Activated CD8-positive, alpha-beta T cell treated with anti-CD3 and anti-CD28 coated beads for 36 hours (primary cell): ENCODE measurements around the gene NEK7. TPM values are rescaled to one million over a fixed set of nuclear protein-coding genes. Genes with fewer than 3 reads are reported as not detected.

Source experiments
- ATAC-seq: fragments of 200-7000 bp; cut with Tn5 transposase; one replicate; pipeline ENCODE4 v1.10.0; 2021; ENCODE audit warnings: mild to moderate bottlenecking, moderate library complexity
- CTCF ChIA-PET: fragments of 350-600 bp; sonication (Branson Sonifier 250); formaldehyde crosslinking; loops from one replicate; lab custom pipeline; 2021; ENCODE audit warnings: antibody characterized with exemption; lab: Charles Lee
- POLR2A ChIA-PET: fragments of 350-600 bp; sonication (Branson Sonifier 250); formaldehyde crosslinking; loops from one replicate; lab custom pipeline; 2021; ENCODE audit warnings: antibody characterized with exemption; lab: Charles Lee
- DNase-seq: peaks from one replicate; pipeline ENCODE4 v3.0.0-alpha.2; 2020
- H3K27ac Mint-ChIP-seq: one replicate; pipeline ENCODE4 v1.8.0; 2021; ENCODE audit warnings: mild to moderate bottlenecking, mixed read lengths
- H3K27me3 Mint-ChIP-seq: one replicate; pipeline ENCODE4 v1.8.0; 2021; ENCODE audit warnings: mixed read lengths
- H3K36me3 Mint-ChIP-seq: one replicate; pipeline ENCODE4 v1.8.0; 2021; ENCODE audit warnings: low read depth, mixed read lengths
- H3K4me1 Mint-ChIP-seq: one replicate; pipeline ENCODE4 v1.8.0; 2021; ENCODE audit warnings: low read depth, mixed read lengths
- H3K4me3 Mint-ChIP-seq: one replicate; pipeline ENCODE4 v1.8.0; 2021; ENCODE audit warnings: mild to moderate bottlenecking, moderate library complexity, mixed read lengths
- H3K9me3 Mint-ChIP-seq: one replicate; pipeline ENCODE4 v1.8.0; 2021; ENCODE audit warnings: mixed read lengths
- intact Hi-C: fragments of 100-400 bp; cut with micrococcal nuclease; formaldehyde crosslinking; loops from one replicate; pipeline ENCODE4 v1.10.0; 2022
- total RNA-seq, 2 experiments: library from RNA; stranded (reverse); gene quantifications; one replicate each; pipeline ENCODE4 v1.2.3, GENCODE V29; 2021
- TF ChIP-seq, protein P1 (sequence below): fragments of 200-600 bp; IDR thresholded peaks from one replicate; pipeline ENCODE4 v1.8.0; 2022; ENCODE audit warnings: antibody characterized with exemption, mild to moderate bottlenecking

Gene NEK7
- total RNA-seq, 2 experiments from 2014 or later: 71.4 to 76.4 TPM

DNA sequence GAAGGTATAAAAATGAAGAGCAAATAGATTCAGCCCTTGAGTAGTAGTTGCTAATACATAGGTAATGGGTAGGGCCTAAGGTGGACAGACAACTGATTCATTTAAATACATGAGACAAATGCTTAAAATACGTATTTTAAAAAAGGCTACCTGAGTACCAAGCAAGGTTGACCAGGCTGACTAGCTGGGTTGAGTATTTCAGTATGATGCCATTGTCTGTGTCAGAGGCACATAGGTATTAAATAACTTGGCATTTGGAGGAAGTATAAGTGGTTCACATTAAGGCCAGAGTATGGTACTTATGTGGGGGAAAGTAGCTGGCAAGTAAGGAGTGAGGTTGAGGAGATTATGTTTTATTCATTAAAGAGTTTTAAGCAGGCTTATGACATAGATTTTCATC, 19.4 kb downstream of the NEK7 start:
- peak; percentile 23 for ATAC-seq
- peaks cover 88% of the 10 kb centered on the region for H3K4me1 Mint-ChIP-seq
- H3K36me3 Mint-ChIP-seq: peaks cover 9% of the 10 kb centered on the region
- TF ChIP-seq, protein P1, sequence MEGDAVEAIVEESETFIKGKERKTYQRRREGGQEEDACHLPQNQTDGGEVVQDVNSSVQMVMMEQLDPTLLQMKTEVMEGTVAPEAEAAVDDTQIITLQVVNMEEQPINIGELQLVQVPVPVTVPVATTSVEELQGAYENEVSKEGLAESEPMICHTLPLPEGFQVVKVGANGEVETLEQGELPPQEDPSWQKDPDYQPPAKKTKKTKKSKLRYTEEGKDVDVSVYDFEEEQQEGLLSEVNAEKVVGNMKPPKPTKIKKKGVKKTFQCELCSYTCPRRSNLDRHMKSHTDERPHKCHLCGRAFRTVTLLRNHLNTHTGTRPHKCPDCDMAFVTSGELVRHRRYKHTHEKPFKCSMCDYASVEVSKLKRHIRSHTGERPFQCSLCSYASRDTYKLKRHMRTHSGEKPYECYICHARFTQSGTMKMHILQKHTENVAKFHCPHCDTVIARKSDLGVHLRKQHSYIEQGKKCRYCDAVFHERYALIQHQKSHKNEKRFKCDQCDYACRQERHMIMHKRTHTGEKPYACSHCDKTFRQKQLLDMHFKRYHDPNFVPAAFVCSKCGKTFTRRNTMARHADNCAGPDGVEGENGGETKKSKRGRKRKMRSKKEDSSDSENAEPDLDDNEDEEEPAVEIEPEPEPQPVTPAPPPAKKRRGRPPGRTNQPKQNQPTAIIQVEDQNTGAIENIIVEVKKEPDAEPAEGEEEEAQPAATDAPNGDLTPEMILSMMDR: no peak
- peak overlapping the region; percentile 41 for H3K4me3 Mint-ChIP-seq
- peak overlapping the region; percentile 70 for H3K27ac Mint-ChIP-seq
- ChIA-PET CTCF (interaction anchor here (0.8 to 2.1 kb wide), 2 partner anchors 10 to 20 kb away, joined by 4 to 7 read pairs; partner anchors contain the start of gene NEK7), POLR2A (interaction anchor here (1.2 to 1.4 kb wide), 2 partner anchors 18 kb away, joined by 4 read pairs; no protein-coding TSS in a partner anchor)
- no peak for DNase-seq
- H3K9me3 Mint-ChIP-seq: no peaks in the 10 kb centered on the region
- intact Hi-C loops: no loop called here
- no peaks in the 10 kb centered on the region for H3K27me3 Mint-ChIP-seq

DNA sequence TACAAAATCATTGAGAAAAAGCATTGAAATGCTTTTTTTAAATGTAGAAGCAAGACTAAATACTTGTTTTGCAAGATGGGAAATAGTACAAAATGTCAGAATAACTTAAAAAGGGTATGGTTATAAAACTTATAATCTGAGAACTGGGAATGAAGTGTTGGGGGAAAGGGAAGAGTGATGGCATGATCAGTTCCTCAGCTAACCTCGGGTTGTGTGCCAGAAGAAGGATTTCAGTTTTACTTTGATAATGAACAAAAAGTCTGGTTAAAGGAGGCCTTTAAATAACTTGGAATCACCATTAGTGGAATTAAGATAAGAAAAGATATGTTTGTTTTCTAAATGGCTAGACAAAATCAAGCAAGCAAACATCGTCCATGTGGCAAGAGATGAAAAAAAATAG, 20.7 kb downstream of the NEK7 start:
- intact Hi-C loops: no loop called here
- DNase-seq: no peak
- Mint-ChIP-seq H3K36me3 (peaks cover 9% of the 10 kb centered on the region), H3K9me3 (no peaks in the 10 kb centered on the region), H3K27ac (peak overlapping the region; percentile 70), H3K27me3 (no peaks in the 10 kb centered on the region), H3K4me1 (peaks cover 90% of the 10 kb centered on the region), H3K4me3 (peak overlapping the region; percentile 50)
- no peak for ATAC-seq
- CTCF ChIA-PET: interaction anchor here (0.8 to 1.2 kb wide), 2 partner anchors 10 to 12 kb away, joined by 3 to 4 read pairs; no protein-coding TSS in a partner anchor
- TF ChIP-seq, protein P1: no peak
- POLR2A ChIA-PET: interaction anchor here (1.2 to 1.5 kb wide), 2 partner anchors 12 to 19 kb away, joined by 4 to 5 read pairs; no protein-coding TSS in a partner anchor

DNA sequence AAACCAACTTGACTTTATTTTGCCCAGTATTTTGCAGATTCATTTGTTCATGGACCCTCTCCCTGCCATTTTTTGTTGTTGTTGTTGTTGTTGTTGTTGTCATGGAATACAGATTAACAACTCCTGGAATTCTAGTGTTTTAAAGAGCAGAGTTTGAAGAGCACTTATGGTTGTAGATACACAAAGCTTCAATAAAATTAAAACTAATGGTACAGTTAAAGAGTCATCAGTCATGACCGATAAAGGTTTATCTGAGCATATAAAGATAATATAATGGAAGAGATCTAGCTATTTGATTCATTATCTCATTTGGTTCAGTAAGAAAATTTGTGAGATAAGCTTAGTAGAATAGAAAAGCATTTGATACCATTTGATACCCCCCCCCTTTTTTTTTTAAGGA, 21.8 kb downstream of the NEK7 start:
- Mint-ChIP-seq H3K4me1 (peaks cover 89% of the 10 kb centered on the region), H3K9me3 (no peaks in the 10 kb centered on the region), H3K27ac (peak overlapping the region; percentile 71), H3K36me3 (peaks cover 9% of the 10 kb centered on the region), H3K4me3 (peak overlapping the region; percentile 6), H3K27me3 (no peaks in the 10 kb centered on the region)
- ChIA-PET POLR2A (interaction anchor here (0.6 to 1.5 kb wide), 4 partner anchors 8 to 172 kb away, joined by 3 to 5 read pairs (median 4); partner anchors contain the start of gene NEK7), CTCF (no interaction called here)
- intact Hi-C loops: no loop called here
- DNase-seq (no peak), ATAC-seq (no peak)
- TF ChIP-seq, protein P1: no peak

DNA sequence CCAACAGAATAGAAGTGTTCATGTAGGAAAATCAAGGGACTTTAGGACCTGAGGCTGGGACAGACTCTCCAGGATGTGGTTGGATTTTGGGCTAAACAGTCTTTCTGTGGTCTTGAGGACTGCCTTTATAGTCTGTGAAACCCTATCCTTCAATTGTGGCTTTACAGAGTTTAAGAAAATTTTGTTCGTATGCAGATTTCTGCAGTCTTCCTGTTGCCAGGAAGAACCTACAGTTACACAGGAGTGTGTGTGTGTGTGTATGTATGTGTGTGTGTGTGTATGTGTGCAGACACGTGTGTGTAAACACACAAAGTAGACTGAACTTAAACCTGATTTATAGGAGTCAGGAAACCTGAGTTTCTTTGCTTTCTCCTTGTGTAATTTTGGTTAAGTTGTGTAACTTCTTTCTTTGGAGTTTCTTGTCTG, 22.8 kb downstream of the NEK7 start:
- no peaks in the 10 kb centered on the region for H3K9me3 Mint-ChIP-seq
- peak overlapping the region; percentile 26 for H3K4me3 Mint-ChIP-seq
- peak overlapping the region; percentile 94 for H3K27ac Mint-ChIP-seq
- H3K27me3 Mint-ChIP-seq: no peaks in the 10 kb centered on the region
- peaks cover 12% of the 10 kb centered on the region for H3K36me3 Mint-ChIP-seq
- no peak for DNase-seq
- TF ChIP-seq, protein P1: no peak
- POLR2A ChIA-PET: no interaction called here
- H3K4me1 Mint-ChIP-seq: peaks cover 86% of the 10 kb centered on the region
- ATAC-seq: peak; percentile 29
- intact Hi-C loops: no loop called here
- CTCF ChIA-PET: no interaction called here

DNA sequence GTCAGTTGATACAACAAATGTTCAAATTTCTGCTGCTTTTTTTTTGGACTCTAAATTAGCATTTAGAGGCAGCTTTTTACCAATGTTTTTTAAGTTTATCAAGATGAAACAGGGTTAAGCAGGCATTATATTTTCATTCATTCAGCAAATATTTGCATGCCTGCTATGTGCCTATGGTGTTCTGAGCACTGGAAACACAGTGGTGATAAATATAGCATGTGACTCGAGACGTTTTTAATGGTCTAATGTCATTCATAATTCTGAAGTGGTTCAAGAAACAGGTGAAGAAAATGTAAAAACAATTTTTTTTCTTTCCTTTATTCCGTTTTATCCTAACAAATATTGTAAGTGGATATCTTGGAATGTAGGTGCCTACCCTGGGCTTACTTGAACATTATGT, 26.8 kb downstream of the NEK7 start:
- Mint-ChIP-seq H3K36me3 (peaks cover 10% of the 10 kb centered on the region), H3K27ac (no peak overlapping the region), H3K4me3 (no peak overlapping the region), H3K4me1 (peaks cover 84% of the 10 kb centered on the region), H3K27me3 (no peaks in the 10 kb centered on the region), H3K9me3 (no peaks in the 10 kb centered on the region)
- TF ChIP-seq, protein P1: no peak
- ChIA-PET CTCF (interaction anchor here (0.6 to 1.4 kb wide), 3 partner anchors 11 to 18 kb away, joined by 3 to 5 read pairs (median 3); no protein-coding TSS in a partner anchor), POLR2A (interaction anchor here (1.0 kb wide), 1 partner anchor 10 kb away, joined by 3 read pairs; no protein-coding TSS in a partner anchor)
- ATAC-seq: no peak
- intact Hi-C loops: no loop called here
- no peak for DNase-seq
